ENCODE results near the gene ACTR3. TPM values are rescaled to one million over a fixed set of nuclear protein-coding genes. Genes with fewer than 3 reads are reported as not detected.

Gene ACTR3
- total RNA-seq, 1 donor from 2014 or later: 117 TPM

DNA sequence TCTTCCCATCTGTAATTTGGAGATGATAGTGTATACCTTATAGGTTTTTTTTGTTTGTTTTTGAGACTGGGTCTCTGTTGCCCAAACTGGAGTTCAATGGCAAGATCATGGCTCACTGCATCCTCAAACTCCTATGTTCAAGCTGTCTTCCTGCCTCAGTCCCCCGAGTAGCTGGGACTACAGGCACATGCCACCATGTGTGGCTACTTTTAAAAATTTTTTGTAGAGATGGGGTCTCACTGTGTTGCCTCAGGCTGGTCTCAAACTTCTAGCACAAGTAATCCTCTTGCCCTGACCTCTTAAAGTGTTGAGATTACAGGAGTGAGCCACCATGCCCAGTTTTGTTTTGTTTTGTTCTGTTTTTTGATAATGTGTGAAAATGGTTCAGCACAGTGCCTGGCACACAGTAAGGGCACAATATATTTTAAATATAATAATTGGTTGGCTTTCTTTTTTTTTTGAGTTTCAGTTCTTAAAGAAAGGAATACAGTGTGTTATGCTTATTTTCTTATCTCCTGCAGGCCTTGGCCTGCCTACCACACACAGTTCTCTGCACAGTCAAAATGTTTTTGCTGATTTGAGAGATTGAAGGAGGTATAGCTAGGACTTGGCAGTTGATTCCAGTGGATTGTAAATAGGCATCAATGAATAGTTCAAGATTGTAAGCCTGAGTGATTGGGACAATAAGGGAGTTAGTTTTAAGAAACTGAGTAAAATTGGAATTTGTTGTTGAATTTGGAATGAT lies 6.1 kb downstream of the ACTR3 start:
- intact Hi-C loops (cut with micrococcal nuclease): no loop called here
- ATAC-seq (peak; percentile 12), DNase-seq (no peak)

- no peak for DNase-seq
- ATAC-seq: peak; percentile 16
- intact Hi-C loops (cut with micrococcal nuclease): no loop called here
Observed at GRCh38 chr2:113896791-113897190, 6.9 kb downstream of the ACTR3 start.

GRCh38 chr2:113898081-113898480 lies 8.2 kb downstream of the ACTR3 start:
- DNase-seq: no peak
- ATAC-seq: no peak
- intact Hi-C loops (cut with micrococcal nuclease): no loop called here

GRCh38 chr2:113899166-113899565 lies 9.3 kb downstream of the ACTR3 start:
- DNase-seq: no peak
- ATAC-seq: no peak
- intact Hi-C loops (cut with micrococcal nuclease): no loop called here

DNA sequence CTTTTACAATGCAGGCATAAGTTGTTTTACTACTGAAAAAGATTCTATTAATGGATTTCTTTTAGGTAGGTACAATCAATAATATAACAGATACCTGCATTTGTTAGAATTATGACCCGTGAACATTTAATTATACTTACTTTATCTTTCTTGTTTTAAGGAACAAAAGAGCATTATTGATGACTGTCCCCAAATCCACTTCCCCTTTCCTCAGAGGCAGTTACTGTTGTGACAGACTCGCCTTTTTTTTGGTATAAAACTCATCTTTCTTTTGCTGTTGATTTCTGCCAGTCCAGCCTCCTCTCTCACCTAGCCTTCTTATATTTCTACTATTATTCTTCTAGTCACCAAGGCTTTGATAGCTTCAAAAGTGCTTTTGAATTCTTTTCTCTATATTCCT lies 12.1 kb downstream of the ACTR3 start:
- no peak for DNase-seq
- no peak for ATAC-seq
- intact Hi-C loops (cut with micrococcal nuclease): no loop called here

GRCh38 chr2:113905886-113906285 lies 16.0 kb downstream of the ACTR3 start:
- DNase-seq: no peak
- intact Hi-C loops (cut with micrococcal nuclease): no loop called here

DNA sequence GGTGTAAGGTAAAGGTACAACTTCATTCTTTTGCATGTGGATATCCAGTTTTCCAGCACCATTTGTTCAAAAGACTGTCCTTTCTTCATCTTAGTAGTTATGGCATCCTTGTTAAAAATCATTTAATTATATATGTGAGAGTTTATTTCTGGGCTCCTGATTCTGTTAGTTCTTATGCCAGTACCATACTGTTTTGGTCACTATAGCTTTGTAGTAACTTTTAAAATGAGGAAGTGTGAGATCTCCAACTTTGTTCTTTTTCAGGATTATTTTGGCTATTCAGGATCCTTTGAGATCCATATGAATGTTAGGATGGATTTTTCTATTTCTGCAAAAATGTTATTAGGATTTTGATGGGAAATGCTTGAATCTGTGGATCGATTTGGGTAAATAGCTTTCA lies 16.8 kb downstream of the ACTR3 start:
- ATAC-seq: no peak
- intact Hi-C loops (cut with micrococcal nuclease): no loop called here
- no peak for DNase-seq

More at GRCh38 chr2:113905886-113906285, 16.0 kb downstream of the ACTR3 start:
- no peak for ATAC-seq

GRCh38 chr2:113907297-113907696 lies 17.4 kb downstream of the ACTR3 start:
- no peak for DNase-seq
- intact Hi-C loops (cut with micrococcal nuclease): no loop called here
- no peak for ATAC-seq

DNA sequence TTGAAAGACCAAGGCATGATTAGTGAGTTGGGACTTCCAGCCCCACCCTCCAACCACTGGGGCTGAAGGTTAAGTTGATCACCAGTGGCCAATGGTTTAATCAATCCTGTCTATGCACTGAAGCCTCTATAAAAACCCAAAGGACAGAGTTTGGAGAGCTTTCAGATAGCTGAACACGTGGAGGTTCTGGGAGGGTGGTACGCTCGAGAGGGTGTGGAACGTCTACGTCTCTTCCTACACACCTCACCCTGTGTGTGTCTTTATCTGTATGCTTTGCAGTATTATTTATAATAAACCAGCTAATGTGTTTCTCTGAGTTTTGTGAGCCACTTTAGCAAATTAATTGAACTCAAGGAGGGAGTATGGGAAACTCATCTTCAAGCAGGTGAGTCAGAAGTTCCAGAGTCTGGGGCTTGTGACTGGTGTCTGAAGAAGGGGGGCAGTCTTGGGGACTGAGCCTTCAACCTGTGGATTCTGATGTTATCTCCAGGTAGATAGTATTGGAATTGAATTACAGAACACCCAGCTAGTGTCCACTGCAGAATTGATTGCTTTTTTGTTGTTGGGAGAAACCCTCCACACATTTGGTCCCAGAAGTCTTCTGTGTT lies 20.3 kb downstream of the ACTR3 start:
- intact Hi-C loops (cut with micrococcal nuclease): no loop called here
- no peak for ATAC-seq

GRCh38 chr2:113910967-113911678 lies 21.2 kb downstream of the ACTR3 start:
- peak; percentile 13 for ATAC-seq
- intact Hi-C loops (cut with micrococcal nuclease): no loop called here
- no peak for DNase-seq

More for the DNA sequence above, 20.3 kb downstream of the ACTR3 start:
- DNase-seq: no peak

- DNase-seq (no peak), ATAC-seq (no peak)
- intact Hi-C loops (cut with micrococcal nuclease): no loop called here
Observed at GRCh38 chr2:113915082-113915819, 25.4 kb downstream of the ACTR3 start.

DNA sequence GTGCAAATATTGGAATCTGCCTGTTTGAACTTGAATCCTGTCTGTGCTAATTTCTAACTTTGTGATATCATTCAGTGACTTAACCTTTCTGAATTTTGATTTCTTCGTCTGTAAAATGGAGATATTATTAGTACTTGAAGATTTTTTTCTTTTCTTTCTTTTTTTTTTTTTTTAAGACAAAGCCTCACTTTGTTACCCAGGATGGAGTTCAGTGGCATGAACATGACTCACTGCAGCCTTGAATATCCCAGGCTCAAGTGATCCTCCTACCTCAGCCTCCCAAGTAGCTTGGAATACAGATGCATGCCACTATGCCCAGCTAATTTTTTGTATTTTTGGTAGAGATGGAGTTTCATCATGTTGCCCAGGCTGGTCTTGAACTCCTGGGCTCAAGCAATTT lies 28.3 kb downstream of the ACTR3 start:
- no peak for DNase-seq
- no peak for ATAC-seq
- intact Hi-C loops (cut with micrococcal nuclease): no loop called here

GRCh38 chr2:113920996-113921395 lies 31.1 kb downstream of the ACTR3 start:
- DNase-seq: no peak
- no peak for ATAC-seq
- intact Hi-C loops (cut with micrococcal nuclease): no loop called here

DNA sequence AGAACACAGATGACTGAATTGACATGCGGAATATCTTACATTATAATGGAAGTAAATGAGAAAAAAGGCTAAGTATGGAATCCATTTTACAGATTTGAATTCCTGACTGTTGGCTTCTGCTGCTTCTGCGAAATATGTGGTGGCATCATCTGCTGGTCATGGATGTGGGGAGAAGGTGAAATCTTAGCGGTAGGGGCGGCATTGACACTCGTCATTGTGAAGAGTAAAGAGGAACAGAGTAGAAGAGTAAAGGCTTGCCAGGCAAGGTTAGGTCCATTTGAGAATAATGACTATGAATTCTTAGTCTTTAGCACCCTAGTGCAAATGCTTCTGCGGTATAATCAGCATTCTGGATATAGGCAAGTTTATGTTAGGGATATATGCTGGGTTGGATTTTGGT lies 32.4 kb downstream of the ACTR3 start:
- intact Hi-C loops (cut with micrococcal nuclease): no loop called here
- DNase-seq: no peak

GRCh38 chr2:113922784-113923183 lies 32.9 kb downstream of the ACTR3 start:
- intact Hi-C loops (cut with micrococcal nuclease): no loop called here
- ATAC-seq (no peak), DNase-seq (no peak)

More for the DNA sequence above, 32.4 kb downstream of the ACTR3 start:
- ATAC-seq: no peak

DNA sequence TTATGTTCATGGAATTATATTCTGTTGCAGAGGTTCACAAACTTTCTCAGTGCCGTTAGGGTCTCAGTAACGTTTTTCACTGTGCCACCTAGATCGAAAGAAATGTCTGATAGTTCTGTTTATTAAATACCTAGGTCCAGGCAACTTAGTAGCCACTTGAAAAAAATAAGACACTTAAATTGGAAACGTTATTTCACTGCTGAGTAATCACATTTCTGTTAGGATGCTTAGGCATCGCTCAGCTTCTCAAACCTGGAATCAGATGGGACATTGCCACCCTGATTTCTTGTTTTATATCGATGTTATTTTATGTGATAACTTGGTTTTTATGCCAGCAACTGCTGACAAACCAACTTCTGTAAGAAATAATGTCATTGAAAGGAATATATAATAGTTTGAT lies 36.0 kb downstream of the ACTR3 start:
- ATAC-seq: no peak
- intact Hi-C loops (cut with micrococcal nuclease): no loop called here
- DNase-seq: no peak

- no peak for DNase-seq
- ATAC-seq: no peak
- intact Hi-C loops (cut with micrococcal nuclease): no loop called here
Observed at GRCh38 chr2:113926314-113926713, 36.4 kb downstream of the ACTR3 start.

DNA sequence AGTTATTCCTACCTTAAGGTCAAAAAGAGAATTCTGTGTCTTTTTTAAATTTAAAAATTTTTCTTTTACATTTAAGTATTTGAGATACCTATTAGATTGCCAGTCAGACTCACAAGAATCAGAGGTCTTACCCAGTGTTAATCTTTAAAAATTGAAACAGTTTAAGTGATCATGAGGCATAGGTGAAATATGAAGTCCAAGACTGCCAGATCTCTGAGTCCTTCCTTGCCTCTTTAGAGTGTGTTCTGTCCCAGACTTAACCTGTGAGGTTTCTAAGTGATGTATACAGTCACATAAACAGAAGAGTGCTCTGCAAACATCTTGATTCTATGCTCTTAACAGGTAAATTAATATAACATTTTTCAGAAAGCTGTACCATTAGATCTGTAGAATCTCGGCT lies 40.6 kb downstream of the ACTR3 start:
- DNase-seq (no peak), ATAC-seq (no peak)
- intact Hi-C loops (cut with micrococcal nuclease): no loop called here

GRCh38 chr2:113937501-113937900 lies 47.6 kb downstream of the ACTR3 start:
- no peak for DNase-seq
- intact Hi-C loops (cut with micrococcal nuclease): no loop called here
- no peak for ATAC-seq

DNA sequence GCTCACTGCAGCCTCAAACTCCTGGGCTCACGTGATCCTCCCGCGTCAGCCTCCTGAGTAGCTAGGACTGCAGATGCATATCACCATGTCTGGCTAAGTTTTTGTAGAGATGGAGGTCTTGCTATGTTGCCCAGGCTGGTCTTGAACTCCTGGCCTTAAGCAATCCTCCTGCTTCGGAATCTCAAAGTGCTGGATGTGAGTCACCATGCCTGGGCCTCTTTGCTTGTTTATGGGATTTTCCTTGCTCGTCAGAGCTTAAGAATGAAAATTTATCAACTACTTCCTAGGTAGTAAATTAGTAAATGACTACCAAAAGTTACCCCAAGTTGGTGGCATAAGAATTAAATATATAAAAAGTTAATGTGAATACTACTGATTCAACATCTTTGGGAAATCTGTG lies 51.0 kb downstream of the ACTR3 start:
- intact Hi-C loops (cut with micrococcal nuclease): no loop called here
- ATAC-seq: no peak
- DNase-seq: no peak

Measured in left ventricle myocardium superior (tissue), 1 donor.